Suprapubic skin (tissue), 3 donors: ENCODE measurements around the gene FBXW10.
"Not testable (repeated sequence)": the region's sequence is repeated elsewhere in the genome, so short reads cannot be mapped to it uniquely, and the experiment has no call there.

Source experiments
- EP300 ChIP-seq: sonication (generic); formaldehyde crosslinking; IDR thresholded peaks from one replicate; pipeline ENCODE4 v1.6.1; 2017; ENCODE audit warnings: antibody characterized with exemption
- TF ChIP-seq, protein P1 (sequence below), 2 donors: fragments of 200-600 bp in 1 of 2; fragments of 450-650 bp in 1 of 2; sonication (generic) in 1 of 2; IDR thresholded peaks; one replicate each; pipeline ENCODE4 v1.5.1; 2016 to 2019; ENCODE audit warnings: antibody characterized with exemption in 2 of 2, mild to moderate bottlenecking in 1 of 2, moderate library complexity in 1 of 2

GRCh38 chr17:18741228-18741627 is 2.6 kb upstream of the FBXW10 start:
- TF ChIP-seq, protein P1, sequence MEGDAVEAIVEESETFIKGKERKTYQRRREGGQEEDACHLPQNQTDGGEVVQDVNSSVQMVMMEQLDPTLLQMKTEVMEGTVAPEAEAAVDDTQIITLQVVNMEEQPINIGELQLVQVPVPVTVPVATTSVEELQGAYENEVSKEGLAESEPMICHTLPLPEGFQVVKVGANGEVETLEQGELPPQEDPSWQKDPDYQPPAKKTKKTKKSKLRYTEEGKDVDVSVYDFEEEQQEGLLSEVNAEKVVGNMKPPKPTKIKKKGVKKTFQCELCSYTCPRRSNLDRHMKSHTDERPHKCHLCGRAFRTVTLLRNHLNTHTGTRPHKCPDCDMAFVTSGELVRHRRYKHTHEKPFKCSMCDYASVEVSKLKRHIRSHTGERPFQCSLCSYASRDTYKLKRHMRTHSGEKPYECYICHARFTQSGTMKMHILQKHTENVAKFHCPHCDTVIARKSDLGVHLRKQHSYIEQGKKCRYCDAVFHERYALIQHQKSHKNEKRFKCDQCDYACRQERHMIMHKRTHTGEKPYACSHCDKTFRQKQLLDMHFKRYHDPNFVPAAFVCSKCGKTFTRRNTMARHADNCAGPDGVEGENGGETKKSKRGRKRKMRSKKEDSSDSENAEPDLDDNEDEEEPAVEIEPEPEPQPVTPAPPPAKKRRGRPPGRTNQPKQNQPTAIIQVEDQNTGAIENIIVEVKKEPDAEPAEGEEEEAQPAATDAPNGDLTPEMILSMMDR (IDR thresholded peaks at IDR 0.05), result not testable (repeated sequence)
- not testable (repeated sequence) for TF ChIP-seq EP300
